NCI-H2196 (cell line): ENCODE results near the gene CCDC137.
"Not testable (repeated sequence)": the region's sequence is repeated elsewhere in the genome, so short reads cannot be mapped to it uniquely, and the experiment has no call there.

Experiments
- DNase-seq: peaks from one replicate; lab custom pipeline; 2025; ENCODE audit not compliant: unreplicated experiment; lab: John Stamatoyannopoulos, UW

CCDC137 gene

GRCh38 chr17:81666342-81667191 is at the start of gene CCDC137, which contains the start of gene OXLD1:
TSS of gene CCDC137 (plus strand) at chr17:81666737. CDS start at chr17:81666767, 30 bp downstream.
TSS of gene OXLD1 (minus strand) at chr17:81666605. CDS start at chr17:81666577, 28 bp downstream.
- peak; percentile 98 for DNase-seq

- DNase-seq, result no peak
These were observed 49.7 kb upstream of the CCDC137 start for GRCh38 chr17:81616877-81617276.

- not testable (repeated sequence) for DNase-seq
These were observed 48.2 kb upstream of the CCDC137 start for GRCh38 chr17:81618307-81618706.

GRCh38 chr17:81621494-81622130 is 44.9 kb upstream of the CCDC137 start:
- no peak for DNase-seq

GRCh38 chr17:81630274-81630673 is 36.3 kb upstream of the CCDC137 start:
- no peak for DNase-seq

- DNase-seq, result no peak
These were observed 35.1 kb upstream of the CCDC137 start for GRCh38 chr17:81631482-81631881.

- no peak for DNase-seq
These were observed 31.1 kb upstream of the CCDC137 start for GRCh38 chr17:81635431-81635830.

- DNase-seq, result no peak
These were observed 30.5 kb upstream of the CCDC137 start for GRCh38 chr17:81635973-81636504.

GRCh38 chr17:81636505-81637288 is 29.8 kb upstream of the CCDC137 start, which contains the start of the genes NPLOC4 and TSPAN10:
TSS of gene NPLOC4 (minus strand) at chr17:81637112. CDS start at chr17:81636930, 182 bp downstream.
TSS of gene TSPAN10 (plus strand) at chr17:81637196. CDS start at chr17:81642413, 5,217 bp downstream.
- DNase-seq, result peak; percentile 95

GRCh38 chr17:81638683-81639082 is 27.9 kb upstream of the CCDC137 start:
- DNase-seq, result no peak

GRCh38 chr17:81640011-81640410 is 26.5 kb upstream of the CCDC137 start:
- no peak for DNase-seq

- DNase-seq, result no peak
These were observed 24.6 kb upstream of the CCDC137 start for GRCh38 chr17:81641825-81642489.

- no peak for DNase-seq
These were observed 22.0 kb upstream of the CCDC137 start for GRCh38 chr17:81644496-81644895.

GRCh38 chr17:81644976-81645952 is 21.3 kb upstream of the CCDC137 start:
- no peak for DNase-seq

GRCh38 chr17:81646869-81647600 is 19.5 kb upstream of the CCDC137 start:
- no peak for DNase-seq

GRCh38 chr17:81647640-81648012 is 18.9 kb upstream of the CCDC137 start:
- DNase-seq, result no peak

GRCh38 chr17:81648013-81648706 is 18.4 kb upstream of the CCDC137 start:
- DNase-seq, result no peak

GRCh38 chr17:81648707-81649085 is 17.8 kb upstream of the CCDC137 start:
- DNase-seq, result no peak
